GM12864 (cell line): ENCODE measurements around the gene DOK5.

ENCODE experiments used
- DNase-seq: peaks from one replicate; pipeline ENCODE4 v3.0.0-alpha.2; 2011; ENCODE audit warnings: low read depth
- H3K4me3 ChIP-seq: 2 replicates; pipeline ENCODE4 v1.5.1; 2011; ENCODE audit warnings: mild to moderate bottlenecking, low read depth, low read length, control low read depth
- TF ChIP-seq, protein P1 (sequence below): IDR thresholded peaks from 2 replicates; pipeline ENCODE4 v1.5.1; 2011; ENCODE audit warnings: low read depth, mild to moderate bottlenecking, moderate library complexity, low read length, control low read depth, inconsistent platforms; ENCODE audit errors: missing control alignments

The DOK5 gene

GRCh38 chr20:54648421-54649142 lies 173.2 kb downstream of the DOK5 start:
- no peak for DNase-seq
- no peak overlapping the region for H3K4me3 ChIP-seq
- TF ChIP-seq, protein P1, sequence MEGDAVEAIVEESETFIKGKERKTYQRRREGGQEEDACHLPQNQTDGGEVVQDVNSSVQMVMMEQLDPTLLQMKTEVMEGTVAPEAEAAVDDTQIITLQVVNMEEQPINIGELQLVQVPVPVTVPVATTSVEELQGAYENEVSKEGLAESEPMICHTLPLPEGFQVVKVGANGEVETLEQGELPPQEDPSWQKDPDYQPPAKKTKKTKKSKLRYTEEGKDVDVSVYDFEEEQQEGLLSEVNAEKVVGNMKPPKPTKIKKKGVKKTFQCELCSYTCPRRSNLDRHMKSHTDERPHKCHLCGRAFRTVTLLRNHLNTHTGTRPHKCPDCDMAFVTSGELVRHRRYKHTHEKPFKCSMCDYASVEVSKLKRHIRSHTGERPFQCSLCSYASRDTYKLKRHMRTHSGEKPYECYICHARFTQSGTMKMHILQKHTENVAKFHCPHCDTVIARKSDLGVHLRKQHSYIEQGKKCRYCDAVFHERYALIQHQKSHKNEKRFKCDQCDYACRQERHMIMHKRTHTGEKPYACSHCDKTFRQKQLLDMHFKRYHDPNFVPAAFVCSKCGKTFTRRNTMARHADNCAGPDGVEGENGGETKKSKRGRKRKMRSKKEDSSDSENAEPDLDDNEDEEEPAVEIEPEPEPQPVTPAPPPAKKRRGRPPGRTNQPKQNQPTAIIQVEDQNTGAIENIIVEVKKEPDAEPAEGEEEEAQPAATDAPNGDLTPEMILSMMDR = no peak

DNA sequence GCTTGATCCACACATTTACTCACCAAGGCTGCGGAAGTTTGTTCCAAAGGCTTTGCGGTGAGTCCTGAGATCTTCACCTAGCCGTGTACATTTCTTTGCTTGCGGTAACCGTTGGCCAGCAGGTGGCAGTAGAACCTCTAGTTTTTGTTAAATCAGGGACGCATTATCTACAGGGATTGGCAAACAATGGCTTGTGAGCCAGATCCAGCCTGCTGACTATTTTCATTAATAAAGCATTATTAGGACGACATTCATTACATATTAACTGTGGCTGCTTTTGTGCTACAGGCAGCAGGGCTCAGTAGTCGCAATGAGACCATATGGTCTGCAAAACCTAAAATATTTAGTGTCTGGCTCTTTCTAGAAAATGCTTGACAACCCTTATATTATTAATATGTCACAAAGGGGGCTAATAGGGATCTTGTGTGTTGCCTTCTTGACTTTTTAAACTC lies 174.1 kb downstream of the DOK5 start:
- TF ChIP-seq, protein P1 = peak; percentile 79

DNA sequence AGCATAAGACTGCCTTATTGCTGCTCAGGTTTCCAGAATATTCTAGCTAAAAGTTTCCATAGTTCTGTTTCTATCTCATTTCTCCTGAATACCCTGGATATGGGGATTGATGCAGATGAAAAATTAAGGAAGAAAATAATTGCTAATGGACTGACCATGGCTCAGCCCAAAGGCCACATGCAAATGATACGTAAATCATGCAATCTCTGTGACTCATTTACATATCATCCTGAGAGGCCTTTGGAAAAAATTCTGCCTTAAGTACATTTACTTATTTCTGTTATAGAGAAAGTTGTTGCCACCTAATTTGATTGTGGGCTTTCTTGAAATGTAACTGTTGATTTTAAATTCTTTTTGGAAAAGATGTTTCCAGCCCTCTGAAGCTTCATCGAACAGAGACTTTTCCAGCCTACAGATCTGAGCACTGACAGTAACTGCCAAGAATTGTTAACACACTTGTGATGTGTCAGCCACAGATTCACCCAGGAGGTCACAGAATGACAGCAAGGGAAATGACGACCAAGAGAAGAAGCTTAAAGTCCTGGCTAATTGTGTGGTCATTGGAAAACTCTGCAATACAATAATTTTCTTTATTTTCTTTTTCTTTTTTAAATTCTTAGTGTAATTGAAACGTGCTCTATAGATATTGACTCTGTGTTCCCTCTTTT lies 174.8 kb downstream of the DOK5 start:
- no peak for DNase-seq
- H3K4me3 ChIP-seq = no peak overlapping the region
- TF ChIP-seq, protein P1 = no peak

More for the DNA sequence above, 174.1 kb downstream of the DOK5 start:
- H3K4me3 ChIP-seq = no peak overlapping the region
- DNase-seq = peak; percentile 27

DNA sequence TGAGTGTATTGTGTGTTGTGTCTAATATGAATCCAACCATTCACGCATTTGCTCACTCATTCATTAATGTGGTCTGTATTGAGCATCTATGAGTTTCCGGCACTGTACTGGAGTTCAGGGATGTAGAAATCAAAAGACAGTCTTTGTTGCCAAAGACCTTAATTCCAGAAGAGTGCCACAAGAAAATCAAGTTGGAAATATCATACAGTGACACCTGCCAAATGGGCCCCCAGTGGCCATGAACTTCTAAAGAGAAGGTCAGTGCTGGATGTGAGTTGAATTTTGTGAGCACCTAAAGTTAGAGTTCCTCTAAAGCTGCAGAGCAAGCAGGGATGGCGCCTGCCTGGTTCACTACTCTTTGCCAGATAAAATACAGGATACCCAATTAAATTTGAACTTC lies 175.9 kb downstream of the DOK5 start:
- no peak overlapping the region for H3K4me3 ChIP-seq
- DNase-seq = no peak
- TF ChIP-seq, protein P1 = no peak

DNA sequence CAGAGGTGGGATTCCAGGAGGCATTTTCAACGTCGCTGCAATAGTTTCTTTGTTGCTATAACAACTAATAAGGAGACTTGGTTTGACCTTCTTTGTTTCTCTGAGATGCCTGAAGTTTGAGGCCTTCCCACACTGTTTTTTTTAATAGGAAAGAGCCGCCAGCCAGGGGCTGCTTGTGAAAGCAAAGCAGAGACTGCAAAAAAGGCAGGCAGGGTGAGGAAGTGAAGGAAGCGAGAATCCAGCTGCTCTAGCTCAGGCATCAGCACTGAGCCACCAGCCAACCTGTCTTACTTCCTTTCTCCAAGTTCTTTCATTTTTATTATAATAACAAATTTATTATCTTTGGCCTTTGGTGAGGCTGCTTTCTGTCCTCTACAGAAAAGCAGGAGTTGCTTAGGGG lies 179.1 kb downstream of the DOK5 start:
- no peak overlapping the region for H3K4me3 ChIP-seq
- TF ChIP-seq, protein P1 = no peak
- no peak for DNase-seq

DNA sequence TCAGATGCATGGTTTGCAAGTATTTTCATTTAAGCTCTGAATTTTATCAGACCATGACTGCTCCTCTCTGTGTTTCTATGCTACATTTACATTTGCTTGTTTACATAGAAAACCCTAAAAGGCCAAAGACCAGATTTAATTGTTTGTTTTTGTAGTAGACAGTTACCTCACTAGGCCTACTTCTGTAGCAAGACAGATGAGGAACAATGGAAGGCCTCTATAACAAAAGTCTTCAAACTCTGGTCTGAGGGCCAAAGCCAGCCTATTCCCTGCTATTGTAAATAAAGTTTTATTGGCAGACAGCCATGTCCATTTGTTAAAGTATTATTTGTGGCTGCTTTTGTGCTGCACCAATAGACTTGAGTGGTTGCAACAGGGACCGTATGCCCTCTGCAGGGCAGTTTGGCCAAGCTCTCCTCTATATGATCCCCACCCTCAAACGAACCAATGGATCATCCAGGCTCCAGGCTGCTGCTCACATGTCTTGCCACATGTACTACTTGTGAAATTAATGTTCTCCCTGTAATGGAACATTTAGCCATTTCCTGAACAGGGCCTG lies 182.0 kb downstream of the DOK5 start:
- no peak overlapping the region for H3K4me3 ChIP-seq
- TF ChIP-seq, protein P1 = no peak
- DNase-seq = no peak
